HG02759 (cell line): ENCODE results near the gene HELT.
"Not testable (repeated sequence)": the region's sequence is repeated elsewhere in the genome, so short reads cannot be mapped to it uniquely, and the experiment has no call there.

Source experiments
- ATAC-seq: cut with Tn5 transposase; IDR thresholded peaks from one replicate; pipeline ENCODE4 v1.9.1; 2021; ENCODE audit warnings: mild to moderate bottlenecking, moderate library complexity; ENCODE audit not compliant: unreplicated experiment

HELT gene, protein sequence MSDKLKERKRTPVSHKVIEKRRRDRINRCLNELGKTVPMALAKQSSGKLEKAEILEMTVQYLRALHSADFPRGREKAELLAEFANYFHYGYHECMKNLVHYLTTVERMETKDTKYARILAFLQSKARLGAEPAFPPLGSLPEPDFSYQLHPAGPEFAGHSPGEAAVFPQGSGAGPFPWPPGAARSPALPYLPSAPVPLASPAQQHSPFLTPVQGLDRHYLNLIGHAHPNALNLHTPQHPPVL

DNA sequence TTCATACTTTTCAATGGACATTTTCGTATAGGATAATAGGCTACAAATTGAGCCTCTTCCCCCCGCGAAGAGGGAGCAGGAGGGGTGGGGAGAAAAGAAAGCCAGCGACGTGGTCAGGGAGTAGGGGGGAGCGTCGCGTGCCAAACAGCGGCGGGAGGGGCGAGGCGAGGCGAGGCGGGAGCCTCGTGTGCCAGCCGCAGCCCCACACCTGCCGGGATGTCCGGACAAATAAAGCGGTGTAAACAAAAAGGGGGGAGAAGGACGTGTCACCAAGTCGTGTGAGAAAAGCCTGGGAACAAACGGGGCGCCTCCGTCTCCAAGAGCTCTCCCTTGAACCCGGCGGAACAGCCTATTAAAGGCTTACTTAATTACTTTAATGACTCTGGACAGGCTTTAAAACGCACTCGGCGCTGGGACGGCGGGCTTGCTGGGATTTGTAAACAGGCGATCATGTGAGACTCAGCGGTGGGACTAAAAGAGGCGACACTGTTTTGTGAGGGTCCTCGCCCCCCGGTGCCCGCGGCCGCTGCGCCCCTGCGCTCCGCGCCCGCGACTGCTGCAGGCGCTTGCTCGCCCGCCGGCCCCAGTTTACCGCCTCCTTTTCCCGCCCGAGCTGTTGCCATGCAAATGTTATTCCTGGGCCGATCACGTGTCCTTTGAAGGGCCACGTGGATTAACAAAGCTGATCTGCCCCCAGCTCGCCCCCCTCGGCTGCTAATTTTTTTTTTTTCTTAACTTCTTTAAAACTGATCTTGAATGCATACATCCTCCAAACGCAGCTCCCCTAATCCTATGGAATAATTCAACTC is at the start of gene HELT:
HELT (plus strand) TSS at position 527 of the 809 bp plus-strand sequence. CDS start 439 bp downstream, outside the sequence.
- no peak for ATAC-seq

DNA sequence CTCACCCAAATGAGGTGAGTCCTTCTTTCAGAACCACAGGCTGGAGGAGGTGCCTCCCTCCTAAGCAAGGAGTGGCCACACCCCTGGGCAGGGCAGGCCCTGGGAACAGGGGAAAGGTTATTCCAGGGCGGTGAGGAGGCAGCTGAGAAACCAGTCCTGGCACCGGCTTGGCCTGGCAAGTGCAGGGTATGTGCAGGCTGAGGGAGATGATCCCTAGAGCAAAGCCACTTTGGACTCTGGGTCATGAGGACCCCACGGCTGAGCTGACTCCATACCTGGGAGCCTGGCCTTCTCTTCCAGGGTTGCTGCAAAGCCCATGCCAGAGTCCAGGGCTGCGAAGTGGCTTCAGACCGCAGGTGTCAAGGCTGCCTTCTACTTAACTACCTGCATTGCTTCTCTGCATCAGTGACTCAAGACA is 49.5 kb upstream of the HELT start:
- ATAC-seq: no peak

DNA sequence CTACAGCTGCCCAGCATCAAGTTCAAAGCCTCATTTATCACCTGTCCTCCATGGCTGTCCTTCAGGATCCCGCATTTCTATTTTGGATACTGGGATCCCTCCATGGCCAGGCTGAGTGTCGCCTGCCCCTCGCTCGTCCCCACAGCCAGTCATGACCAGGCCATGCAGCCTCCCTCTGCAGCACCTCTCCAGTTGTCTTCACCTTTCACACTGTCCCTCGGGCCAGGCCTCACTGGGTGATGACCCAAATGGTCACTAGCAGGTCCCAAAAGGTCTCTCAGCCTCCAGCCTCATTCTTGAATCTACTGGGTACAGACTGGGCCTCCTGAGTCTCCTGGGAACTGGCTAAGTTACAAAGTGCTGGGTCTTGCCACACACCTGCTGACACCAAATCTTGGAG is 48.7 kb upstream of the HELT start:
- ATAC-seq: no peak

DNA sequence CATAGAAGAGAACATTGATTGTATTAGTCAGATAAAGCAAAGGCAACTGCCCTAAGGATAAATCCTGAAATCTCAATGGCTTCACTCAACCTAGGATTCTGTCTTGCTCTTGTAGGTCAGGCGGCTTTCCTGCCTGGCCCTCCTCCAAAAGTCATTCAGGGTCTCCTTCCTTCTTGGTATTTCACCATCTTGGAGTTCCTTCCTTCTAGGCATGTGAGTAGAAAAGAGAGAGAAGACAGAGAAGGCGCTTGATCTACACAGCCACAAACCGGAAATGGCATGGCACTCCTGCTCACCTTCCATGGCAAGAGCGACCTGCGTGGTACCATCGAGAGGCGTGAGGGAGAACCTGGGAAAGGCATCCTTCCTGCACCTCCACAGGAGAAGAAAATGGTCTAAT is 45.3 kb upstream of the HELT start:
- ATAC-seq: no peak

DNA sequence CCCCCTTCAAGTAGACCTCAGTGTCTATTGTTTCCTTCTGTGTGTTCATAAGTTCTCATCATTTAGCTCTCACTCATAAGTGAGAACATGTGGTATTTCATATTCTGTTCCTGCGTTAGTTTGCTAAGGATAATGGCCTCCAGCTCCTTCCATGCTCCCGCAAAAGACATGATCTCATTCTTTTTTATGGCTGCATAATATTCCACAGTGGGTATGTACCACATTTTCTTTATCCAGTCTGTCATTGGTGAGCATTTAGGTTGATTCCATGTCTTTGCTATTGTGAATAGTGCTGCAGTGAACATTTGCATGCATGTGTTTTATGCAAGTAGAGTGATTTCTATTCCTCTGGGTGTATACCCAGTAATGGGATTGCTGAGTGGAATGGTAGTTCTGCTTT is 41.9 kb upstream of the HELT start:
- not testable (repeated sequence) for ATAC-seq

DNA sequence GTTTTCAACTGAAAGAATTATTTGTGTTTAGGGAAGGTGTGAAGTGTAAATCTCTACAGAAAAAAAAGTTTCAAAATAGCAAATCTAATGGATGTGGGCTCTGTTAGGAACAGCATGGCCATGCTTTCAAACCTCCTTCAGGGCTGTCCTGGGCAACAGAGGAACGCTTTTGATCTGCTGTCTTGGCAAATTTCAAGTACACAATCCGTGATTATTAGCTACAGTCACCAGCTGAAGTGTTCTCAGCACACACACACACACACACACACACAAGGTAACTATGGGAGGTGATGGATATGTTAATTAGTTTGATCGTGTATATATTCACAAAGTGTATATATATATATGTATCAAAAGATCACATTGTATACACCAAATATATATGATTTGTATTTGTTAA is 40.5 kb upstream of the HELT start:
- ATAC-seq: no peak

DNA sequence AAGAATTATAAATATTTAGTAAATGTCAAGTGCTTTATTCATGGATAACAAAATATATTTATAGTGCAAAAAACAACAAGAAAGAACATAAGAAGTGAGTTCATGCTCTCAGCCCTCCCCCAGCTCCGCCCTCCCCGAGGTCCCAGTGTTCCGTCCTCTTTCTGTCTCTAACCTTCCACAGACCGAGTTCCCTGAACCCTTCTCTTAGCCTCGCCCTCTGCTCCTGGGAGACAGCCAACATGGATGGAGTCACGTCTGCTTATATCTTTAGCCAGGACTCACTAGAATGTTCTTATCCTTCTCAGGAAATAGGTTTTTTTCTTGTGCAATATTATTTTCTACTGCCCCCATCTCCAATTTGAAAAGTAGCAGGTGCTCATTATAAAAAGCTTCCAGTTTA is 40.1 kb upstream of the HELT start:
- no peak for ATAC-seq

DNA sequence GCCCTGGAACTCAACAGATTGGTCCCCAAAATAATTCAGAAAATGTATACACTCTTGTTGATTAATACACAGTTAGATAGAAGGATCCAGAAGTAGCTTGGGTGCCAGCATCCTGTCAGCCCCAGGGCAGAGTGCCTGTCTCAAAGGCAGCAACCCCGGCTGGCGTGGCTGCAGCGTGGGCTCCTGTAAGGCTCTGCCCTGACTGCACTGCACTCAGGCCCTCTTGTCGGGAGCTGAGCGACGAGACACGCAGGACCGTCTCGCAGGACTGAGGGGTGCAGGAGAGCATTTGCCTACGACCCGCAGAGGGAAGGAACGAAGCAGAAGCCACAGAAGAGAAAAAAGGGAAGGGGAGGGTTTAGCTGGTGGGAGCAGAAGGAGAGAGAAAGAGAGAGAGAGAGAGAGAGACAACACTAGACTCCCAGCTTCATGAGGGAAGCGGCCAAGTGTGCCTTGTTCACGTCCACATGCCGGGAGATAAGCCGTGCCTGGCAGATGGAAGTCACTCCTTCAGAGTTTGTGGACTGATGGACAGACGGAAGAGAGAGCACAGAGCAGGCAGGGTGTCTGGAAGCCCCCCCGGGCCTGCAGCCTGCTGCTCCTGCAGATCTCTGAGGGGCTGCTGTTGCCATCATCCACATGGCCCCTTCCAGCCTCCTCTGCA is 38.7 kb upstream of the HELT start:
- no peak for ATAC-seq

DNA sequence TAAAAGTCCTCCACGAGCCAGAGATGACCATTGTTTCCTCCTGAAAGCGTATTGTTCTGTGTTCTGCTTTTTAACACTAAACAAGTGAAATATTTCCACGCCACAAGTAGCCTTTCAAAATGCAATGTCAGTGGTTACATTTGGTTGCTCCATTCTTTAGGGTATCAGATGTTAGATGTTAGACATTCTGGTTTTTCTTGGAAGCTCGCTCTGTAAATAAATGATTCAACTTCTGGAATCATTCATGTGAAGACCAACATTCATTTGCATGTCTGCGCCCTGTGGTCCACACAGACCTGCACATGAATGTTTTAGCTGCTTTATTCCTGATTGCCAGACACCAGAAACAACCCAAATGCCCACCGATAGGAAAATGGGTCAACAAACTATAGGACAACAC is 38.0 kb upstream of the HELT start:
- no peak for ATAC-seq

DNA sequence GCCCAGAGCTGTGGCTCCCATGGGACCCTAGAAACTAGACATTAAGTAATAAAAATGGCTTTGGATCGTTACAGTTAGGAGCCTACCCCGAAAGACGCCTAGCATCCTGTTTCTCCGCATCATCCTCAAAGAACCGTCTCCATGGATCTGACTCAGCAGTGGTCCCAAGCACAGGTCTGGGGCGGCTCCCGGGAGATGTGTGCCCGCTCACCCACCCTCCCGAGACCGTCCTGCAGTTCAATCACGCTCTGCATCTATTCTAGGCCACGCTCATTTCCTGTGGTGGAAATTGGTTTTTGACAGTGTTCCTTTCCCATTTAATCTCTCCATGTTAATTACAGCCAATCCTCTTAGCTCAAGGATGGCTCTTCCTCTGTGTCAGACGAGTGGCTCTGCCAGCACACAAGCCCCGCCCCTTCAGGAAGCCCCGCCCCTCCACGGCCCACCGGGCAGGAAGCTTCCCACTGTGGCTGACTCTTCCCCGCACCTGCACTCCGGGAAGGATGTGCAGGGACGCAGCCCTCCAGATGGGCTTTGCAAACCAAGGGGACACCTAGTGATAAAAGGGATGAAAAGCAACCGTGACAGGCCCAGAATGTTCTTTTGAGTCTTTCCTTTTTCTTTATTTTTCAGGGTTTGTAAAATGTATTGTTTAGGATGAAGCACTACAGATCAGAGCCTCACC is 34.5 kb upstream of the HELT start:
- ATAC-seq: peak; percentile 80

DNA sequence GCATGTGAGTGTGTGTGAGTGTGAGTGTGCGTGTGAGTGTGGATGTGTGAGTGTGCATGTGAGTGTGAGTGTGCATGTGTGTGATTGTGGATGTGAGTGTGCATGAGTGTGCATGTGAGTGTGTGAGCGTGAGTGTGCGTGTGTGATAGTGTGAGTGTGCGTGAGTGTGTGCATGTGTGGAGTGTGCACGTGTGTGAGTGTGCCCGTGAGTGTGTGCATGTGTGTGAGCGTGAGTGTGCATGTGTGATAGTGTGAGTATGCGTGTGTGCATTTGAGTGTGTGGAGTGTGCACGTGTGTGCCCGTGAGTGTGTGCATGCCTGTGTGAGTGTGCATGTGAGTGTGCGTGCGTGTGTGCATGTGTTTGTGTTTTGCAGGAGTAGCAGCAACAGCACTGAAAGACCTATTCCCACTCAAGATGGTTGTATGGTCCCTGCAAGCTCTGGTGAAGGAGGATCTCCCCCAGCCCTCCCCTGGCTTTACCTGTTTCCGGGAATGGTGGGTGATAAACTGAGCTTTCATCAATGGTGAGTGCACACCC is 30.7 kb upstream of the HELT start:
- ATAC-seq: no peak

DNA sequence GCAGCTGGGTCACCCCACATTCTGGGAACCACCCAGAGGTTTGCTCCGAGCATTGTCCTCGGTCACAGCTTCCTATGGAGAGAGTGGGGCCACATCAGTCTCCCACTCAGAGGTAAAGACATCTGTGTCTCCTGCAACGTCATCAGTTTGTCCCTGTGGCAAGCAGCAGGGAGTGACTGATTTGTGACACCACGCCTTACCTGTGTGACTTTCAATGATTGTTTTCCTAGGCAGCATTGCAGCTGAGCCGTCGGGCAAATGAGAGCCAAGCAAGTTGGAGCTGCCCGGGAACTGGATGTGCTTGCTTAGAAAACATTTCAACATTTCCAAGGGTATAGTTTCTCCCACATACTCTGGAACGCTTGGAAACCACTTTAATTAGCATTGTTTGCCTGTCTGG is 29.7 kb upstream of the HELT start:
- no peak for ATAC-seq

DNA sequence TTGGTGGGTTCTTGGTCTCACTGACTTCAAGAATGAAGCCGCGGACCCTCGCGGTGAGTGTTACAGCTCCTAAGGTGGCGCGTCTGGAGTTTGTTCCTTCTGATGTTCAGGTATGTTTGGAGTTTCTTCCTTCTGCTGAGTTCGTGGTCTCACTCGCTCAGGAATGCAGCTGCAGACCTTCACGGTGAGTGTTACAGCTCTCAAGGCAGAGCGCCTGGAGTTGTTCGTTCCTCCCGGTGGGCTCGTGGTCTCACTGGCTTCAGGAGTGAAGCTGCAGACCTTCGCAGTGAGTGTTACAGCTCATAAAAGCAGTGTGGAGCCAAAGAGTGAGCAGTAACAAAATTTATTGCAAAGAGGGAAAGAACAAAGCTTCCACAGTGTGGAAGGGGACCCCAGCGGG is 29.0 kb upstream of the HELT start:
- not testable (repeated sequence) for ATAC-seq

DNA sequence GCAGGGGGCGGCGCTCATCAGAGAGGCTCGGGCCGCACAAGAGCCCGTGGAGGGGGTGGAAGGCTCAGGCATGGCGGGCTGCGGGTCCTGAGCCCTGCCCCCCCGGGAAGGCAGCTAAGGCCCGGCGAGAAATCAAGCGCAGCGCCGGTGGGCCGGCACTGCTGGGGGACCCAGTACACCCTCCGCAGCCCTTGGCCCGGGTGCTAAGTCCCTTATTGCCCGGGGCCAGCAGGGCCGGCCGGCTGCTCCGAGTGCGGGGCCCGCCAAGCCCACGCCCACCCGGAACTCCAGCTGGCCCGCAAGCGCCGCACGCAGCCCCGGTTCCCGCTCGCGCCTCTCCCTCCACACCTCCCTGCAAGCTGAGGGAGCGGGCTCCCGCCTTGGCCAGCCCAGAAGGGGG is 28.2 kb upstream of the HELT start:
- not testable (repeated sequence) for ATAC-seq

DNA sequence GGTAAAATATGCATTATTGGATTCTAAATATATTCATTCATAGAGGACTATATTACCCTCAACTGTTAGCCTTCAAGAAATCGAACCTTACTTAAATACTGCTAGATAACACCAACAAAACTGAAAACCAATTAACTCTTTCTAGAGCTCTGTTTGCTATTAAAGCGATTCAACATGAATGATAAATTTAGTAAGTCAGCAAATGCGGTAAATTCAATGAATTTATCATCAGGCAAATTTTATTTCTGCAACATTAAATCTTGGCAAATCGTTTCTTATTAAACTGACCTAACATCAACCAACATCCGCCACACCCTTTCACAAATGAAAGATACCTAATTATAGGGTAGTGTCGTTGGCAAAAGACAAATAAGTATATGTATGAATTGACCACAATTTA is 26.4 kb upstream of the HELT start:
- no peak for ATAC-seq

DNA sequence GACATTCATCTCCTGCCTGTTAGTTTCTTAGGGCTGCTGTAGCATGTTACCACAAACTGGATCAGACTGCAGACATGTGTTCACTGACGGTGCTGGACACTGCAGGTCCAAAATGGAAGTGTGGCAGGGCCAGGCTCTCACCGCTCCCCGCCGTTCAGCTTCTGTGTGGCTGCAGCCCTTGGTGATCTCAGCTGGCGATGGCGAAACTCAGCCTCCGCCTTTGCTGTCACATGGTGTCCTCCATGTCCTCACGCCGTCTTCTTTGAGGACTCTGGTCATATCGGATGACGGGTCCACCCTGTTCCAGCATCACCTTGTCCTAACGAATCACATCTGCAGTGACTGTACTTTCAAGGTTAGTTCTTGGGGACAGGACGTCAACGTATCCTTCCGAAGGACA is 25.9 kb upstream of the HELT start:
- ATAC-seq: no peak

DNA sequence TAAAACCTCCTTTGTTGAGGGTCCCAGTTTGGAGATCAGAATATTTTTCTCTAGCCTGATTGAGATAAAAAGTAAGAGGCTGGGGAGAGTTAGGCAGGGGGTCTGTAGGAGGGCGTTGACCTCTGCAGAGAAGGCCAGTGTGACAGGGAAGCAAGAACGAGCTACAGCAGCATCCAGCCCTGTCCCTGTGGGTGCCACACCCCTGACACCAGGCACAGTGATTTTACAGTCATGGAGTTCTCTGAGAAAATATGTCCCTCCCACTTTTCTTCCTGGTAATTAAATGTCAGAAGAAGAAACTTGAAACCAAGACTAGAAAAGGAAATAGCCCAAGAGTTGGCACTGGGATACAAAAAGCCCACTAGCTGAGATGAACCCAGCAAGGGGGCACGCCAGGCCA is 25.0 kb upstream of the HELT start:
- no peak for ATAC-seq

DNA sequence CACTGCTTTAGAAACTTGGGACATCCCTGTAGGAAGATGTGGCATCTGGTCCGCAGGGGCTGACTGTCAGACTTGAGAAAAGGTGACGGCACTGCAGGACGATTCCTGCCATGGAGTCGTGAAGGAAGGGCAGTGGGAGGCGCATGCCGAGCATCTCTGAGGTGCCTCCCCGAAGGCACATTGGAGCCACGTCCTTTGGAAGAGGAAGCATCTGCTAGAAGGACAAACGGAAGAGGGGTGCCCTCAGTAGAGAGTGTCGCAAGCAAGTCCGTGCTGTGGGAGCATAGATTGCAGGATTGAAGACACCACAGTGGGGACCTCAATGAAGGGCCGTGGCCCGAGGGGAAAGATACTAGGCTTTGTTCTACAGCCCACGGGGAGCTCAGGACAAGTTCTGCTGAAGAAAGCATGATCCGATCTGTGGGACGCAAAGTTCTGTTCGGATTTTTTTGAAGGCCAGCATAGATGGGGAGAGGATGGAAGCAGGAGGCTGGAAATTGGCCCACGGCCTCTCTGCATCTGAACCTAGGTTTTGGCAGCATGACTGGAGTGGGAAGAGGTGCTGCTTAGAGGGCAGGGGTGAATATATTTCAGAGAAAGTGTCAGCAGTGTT is 24.2 kb upstream of the HELT start:
- no peak for ATAC-seq

DNA sequence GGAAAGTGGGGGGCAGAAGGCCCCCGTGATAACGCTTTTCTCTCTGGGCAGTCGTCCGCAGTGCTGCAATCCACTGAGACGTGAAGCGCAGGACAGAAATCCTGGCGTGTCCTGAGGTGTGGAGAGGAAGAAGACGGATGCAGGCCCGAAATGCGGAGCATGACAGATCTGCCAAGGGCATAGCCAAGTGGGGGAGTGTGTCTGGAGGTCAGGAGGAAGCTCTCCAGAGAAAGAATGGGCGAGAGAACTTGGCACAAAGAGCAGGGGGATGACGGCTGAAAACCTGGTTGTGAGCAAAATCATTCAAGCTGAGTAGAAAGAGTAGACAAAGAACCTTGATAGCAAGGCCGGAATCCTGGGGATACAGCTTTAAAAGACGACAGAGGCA is 23.7 kb upstream of the HELT start:
- ATAC-seq: no peak

DNA sequence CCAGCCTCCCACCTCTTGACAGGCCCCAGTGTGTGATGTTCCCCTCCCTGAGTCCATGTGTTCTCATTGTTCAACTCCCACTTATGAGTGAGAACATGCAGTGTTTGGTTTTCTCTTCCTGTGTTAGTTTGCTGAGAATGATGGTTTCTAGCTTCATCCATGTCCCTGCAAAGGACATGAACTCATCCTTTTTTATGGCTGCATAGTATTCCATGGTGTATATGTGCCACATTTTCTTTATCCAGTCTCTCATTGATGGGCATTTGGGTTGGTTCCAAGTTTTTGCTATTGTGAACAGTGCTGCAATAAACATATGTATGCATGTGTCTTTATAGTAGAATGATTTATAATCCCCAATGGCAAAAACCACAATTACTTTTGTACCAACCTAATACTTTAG is 20.6 kb upstream of the HELT start:
- ATAC-seq: not testable (repeated sequence)

DNA sequence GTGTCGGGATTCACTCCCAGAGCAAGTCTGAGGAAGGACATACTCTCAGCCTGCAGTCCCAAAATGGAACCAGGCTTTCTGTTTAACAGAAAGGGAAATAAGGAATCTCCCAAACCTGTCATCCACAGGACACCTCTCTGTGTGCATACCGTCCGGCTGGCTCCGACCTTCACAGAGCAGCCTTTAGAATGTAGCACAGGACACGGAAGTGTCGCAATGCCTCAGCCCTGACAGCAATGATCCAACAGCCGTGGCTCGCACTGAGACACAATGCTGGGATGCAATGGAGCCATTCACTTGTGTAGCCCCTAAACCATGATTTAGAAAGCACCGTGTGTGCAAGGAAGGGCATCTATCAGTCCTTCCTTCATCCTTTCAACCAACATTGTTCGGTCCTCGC is 15.5 kb upstream of the HELT start:
- ATAC-seq: no peak
